HepG2 (cell line): ENCODE measurements around the gene CREBBP. TPM values are rescaled to one million over a fixed set of nuclear protein-coding genes. Genes with fewer than 3 reads are reported as not detected.

Experiments used
- AGO2 ChIP-seq: fragments of 200-400 bp; formaldehyde crosslinking; optimal IDR thresholded peaks from 2 replicates; pipeline ENCODE3; 2017; ENCODE audit warnings: mild to moderate bottlenecking, low read depth, low read length, moderate library complexity
- ARNT2 ChIP-seq: sonication (generic); formaldehyde crosslinking; IDR thresholded peaks from 2 replicates; pipeline ENCODE4 v1.8.0; 2022; ENCODE audit warnings: mild to moderate bottlenecking, low read depth, missing genetic modification reagents, moderate library complexity
- BCL6 ChIP-seq: IDR thresholded peaks from 2 replicates; pipeline ENCODE4 v1.6.1; 2016; ENCODE audit warnings: missing genetic modification reagents, missing compliant biosample characterization
- CC2D1A ChIP-seq: sonication (generic); formaldehyde crosslinking; IDR thresholded peaks from 2 replicates; pipeline ENCODE4 v1.8.1; 2023; ENCODE audit warnings: mild to moderate bottlenecking, missing genetic modification reagents
- DNMT3B ChIP-seq: conservative IDR thresholded peaks from 2 replicates; pipeline ENCODE4 v1.6.1; 2016; ENCODE audit warnings: missing biosample characterization, control low read depth
- HIC2 ChIP-seq: sonication (generic); formaldehyde crosslinking; IDR thresholded peaks from 2 replicates; pipeline ENCODE4 v1.9.0; 2022; ENCODE audit warnings: low read depth, missing genetic modification reagents
- HNRNPK ChIP-seq: fragments of 200-400 bp; formaldehyde crosslinking; IDR thresholded peaks from 2 replicates; pipeline ENCODE4 v1.6.1; 2018; ENCODE audit warnings: low read length, low read depth, moderate library complexity, mild to moderate bottlenecking; ENCODE audit not compliant: poor library complexity, severe bottlenecking
- HOXA3 ChIP-seq: sonication (generic); formaldehyde crosslinking; IDR thresholded peaks from 2 replicates; pipeline ENCODE4 v1.5.0; 2020; ENCODE audit warnings: missing genetic modification reagents
- HOXA9 ChIP-seq: sonication (generic); formaldehyde crosslinking; IDR thresholded peaks from 2 replicates; pipeline ENCODE4 v1.8.1; 2022; ENCODE audit warnings: missing genetic modification reagents, mild to moderate bottlenecking, moderate library complexity, borderline replicate concordance
- KDM5B ChIP-seq: sonication (generic); formaldehyde crosslinking; IDR thresholded peaks from 2 replicates; pipeline ENCODE4 v1.4.0; 2020; ENCODE audit warnings: missing genetic modification reagents, mild to moderate bottlenecking, borderline replicate concordance
- MTA3 ChIP-seq: sonication (generic); formaldehyde crosslinking; IDR thresholded peaks from 2 replicates; pipeline ENCODE4 v1.4.0; 2020; ENCODE audit warnings: missing genetic modification reagents
- NCOA1 ChIP-seq: sonication (generic); formaldehyde crosslinking; IDR thresholded peaks from 2 replicates; pipeline ENCODE4 v1.9.0; 2021; ENCODE audit warnings: missing genetic modification reagents
- NFRKB ChIP-seq: fragments of 450-650 bp; IDR thresholded peaks from 2 replicates; pipeline ENCODE4 v1.6.1; 2017
- SATB2 ChIP-seq: sonication (generic); formaldehyde crosslinking; IDR thresholded peaks from 2 replicates; pipeline ENCODE4 v1.5.0; 2020; ENCODE audit warnings: missing genetic modification reagents
- TBP ChIP-seq: sonication (generic); formaldehyde crosslinking; IDR thresholded peaks from 2 replicates; pipeline ENCODE4 v1.5.0; 2020; ENCODE audit warnings: missing genetic modification reagents
- TBX2 ChIP-seq: sonication (generic); formaldehyde crosslinking; IDR thresholded peaks from 2 replicates; pipeline ENCODE4 v1.5.0; 2020; ENCODE audit warnings: missing genetic modification reagents, mild to moderate bottlenecking, borderline replicate concordance
- TRIM24 ChIP-seq: sonication (generic); formaldehyde crosslinking; IDR thresholded peaks from 2 replicates; pipeline ENCODE4 v1.8.0; 2022; ENCODE audit warnings: mild to moderate bottlenecking, missing genetic modification reagents
- ZNF232 ChIP-seq: sonication (generic); formaldehyde crosslinking; IDR thresholded peaks from 2 replicates; pipeline ENCODE4 v1.4.0; 2020; ENCODE audit warnings: missing genetic modification reagents, borderline replicate concordance
- ZNF280B ChIP-seq: sonication (generic); formaldehyde crosslinking; IDR thresholded peaks from 2 replicates; pipeline ENCODE4 v1.5.0; 2020; ENCODE audit warnings: missing genetic modification reagents, mild to moderate bottlenecking, borderline replicate concordance
- ZNF678 ChIP-seq: sonication (generic); formaldehyde crosslinking; IDR thresholded peaks from 2 replicates; pipeline ENCODE4 v1.4.0; 2020; ENCODE audit warnings: mild to moderate bottlenecking, missing genetic modification reagents
- ZSCAN25 ChIP-seq: sonication (generic); formaldehyde crosslinking; IDR thresholded peaks from 2 replicates; pipeline ENCODE4 v1.8.0; 2022; ENCODE audit warnings: mild to moderate bottlenecking, missing genetic modification reagents
- polyA plus RNA-seq, 8 experiments: library from polyadenylated mRNA; depleted of rRNA in 3 of 8; stranded (reverse) in 7 of 8; unstranded in 1 of 8; fragments of >200 nt; fragmentation: Illumina TruSeq in 4 of 8; extraction: Trizol in 4 of 8; gene quantifications; 2 replicates each; pipeline versions ENCODE4 v1.2.1 to v1.2.3, GENCODE V29; 2011 to 2016; ENCODE audit warnings: low read depth in 4 of 8, missing spikeins in 1 of 8, mixed read lengths in 1 of 8; ENCODE audit not compliant: insufficient read depth in 1 of 8
- total RNA-seq, 5 experiments: library from RNA; depleted of rRNA; stranded (reverse); fragments of >200 nt; fragmentation: Illumina TruSeq; extraction: Trizol; gene quantifications; 2 replicates each; pipeline ENCODE4 v1.2.3, GENCODE V29; 2016; ENCODE audit warnings: low read depth in 1 of 5
- TF ChIP-seq, protein P1 (sequence below): sonication (generic); formaldehyde crosslinking; IDR thresholded peaks from 2 replicates; pipeline ENCODE4 v1.4.0; 2020; ENCODE audit warnings: missing genetic modification reagents, borderline replicate concordance

The CREBBP gene
- total and polyA plus RNA-seq, 2 of the 13 experiments (the other 11 are each of a cell fraction or from before 2014, with no cell fraction given) = 5.3 to 10.4 TPM

GRCh38 chr16:3857189-3858043 lies 23.1 kb downstream of the CREBBP start (continued):
- TF ChIP-seq ZNF232 (CRISPR knock-in tag) = no peak
- TF ChIP-seq DNMT3B (CRISPR knock-in tag) = no peak
- no peak for TF ChIP-seq KDM5B (CRISPR knock-in tag)
- TF ChIP-seq CC2D1A (CRISPR knock-in tag) = no peak
- TF ChIP-seq, protein P1, sequence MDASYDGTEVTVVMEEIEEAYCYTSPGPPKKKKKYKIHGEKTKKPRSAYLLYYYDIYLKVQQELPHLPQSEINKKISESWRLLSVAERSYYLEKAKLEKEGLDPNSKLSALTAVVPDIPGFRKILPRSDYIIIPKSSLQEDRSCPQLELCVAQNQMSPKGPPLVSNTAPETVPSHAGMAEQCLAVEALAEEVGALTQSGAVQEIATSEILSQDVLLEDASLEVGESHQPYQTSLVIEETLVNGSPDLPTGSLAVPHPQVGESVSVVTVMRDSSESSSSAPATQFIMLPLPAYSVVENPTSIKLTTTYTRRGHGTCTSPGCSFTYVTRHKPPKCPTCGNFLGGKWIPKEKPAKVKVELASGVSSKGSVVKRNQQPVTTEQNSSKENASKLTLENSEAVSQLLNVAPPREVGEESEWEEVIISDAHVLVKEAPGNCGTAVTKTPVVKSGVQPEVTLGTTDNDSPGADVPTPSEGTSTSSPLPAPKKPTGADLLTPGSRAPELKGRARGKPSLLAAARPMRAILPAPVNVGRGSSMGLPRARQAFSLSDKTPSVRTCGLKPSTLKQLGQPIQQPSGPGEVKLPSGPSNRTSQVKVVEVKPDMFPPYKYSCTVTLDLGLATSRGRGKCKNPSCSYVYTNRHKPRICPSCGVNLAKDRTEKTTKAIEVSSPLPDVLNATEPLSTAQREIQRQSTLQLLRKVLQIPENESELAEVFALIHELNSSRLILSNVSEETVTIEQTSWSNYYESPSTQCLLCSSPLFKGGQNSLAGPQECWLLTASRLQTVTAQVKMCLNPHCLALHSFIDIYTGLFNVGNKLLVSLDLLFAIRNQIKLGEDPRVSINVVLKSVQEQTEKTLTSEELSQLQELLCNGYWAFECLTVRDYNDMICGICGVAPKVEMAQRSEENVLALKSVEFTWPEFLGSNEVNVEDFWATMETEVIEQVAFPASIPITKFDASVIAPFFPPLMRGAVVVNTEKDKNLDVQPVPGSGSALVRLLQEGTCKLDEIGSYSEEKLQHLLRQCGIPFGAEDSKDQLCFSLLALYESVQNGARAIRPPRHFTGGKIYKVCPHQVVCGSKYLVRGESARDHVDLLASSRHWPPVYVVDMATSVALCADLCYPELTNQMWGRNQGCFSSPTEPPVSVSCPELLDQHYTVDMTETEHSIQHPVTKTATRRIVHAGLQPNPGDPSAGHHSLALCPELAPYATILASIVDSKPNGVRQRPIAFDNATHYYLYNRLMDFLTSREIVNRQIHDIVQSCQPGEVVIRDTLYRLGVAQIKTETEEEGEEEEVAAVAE (CRISPR knock-in tag) = 0 out of 2 replicates have a peak, but pooled peaks have one; percentile 33
- TF ChIP-seq MTA3 (CRISPR knock-in tag) = no peak
- no peak for TF ChIP-seq SATB2 (CRISPR knock-in tag)
- TF ChIP-seq NCOA1 (CRISPR knock-in tag) = no peak
- peak; percentile 64 for TF ChIP-seq HOXA3 (CRISPR knock-in tag)
- TF ChIP-seq TRIM24 (CRISPR knock-in tag) = peak; percentile 88
- TF ChIP-seq HNRNPK = no peak
- no peak for TF ChIP-seq ARNT2 (CRISPR knock-in tag)
- TF ChIP-seq ZSCAN25 (CRISPR knock-in tag) = no peak
- peak; percentile 78 for TF ChIP-seq BCL6 (CRISPR knock-in tag)
- TF ChIP-seq TBX2 (CRISPR knock-in tag) = peak; percentile 73
- TF ChIP-seq NFRKB = no peak
- no peak for TF ChIP-seq ZNF678 (CRISPR knock-in tag)
- no peak for TF ChIP-seq ZNF280B
- no peak for TF ChIP-seq TBP (CRISPR knock-in tag)
- TF ChIP-seq HOXA9 (CRISPR knock-in tag) = no peak
- no peak for TF ChIP-seq HIC2 (CRISPR knock-in tag)
- TF ChIP-seq AGO2 = no peak
